CD4-positive, alpha-beta memory T cell (primary cell): Measurements from ENCODE around the gene CROCC2. TPM values are rescaled to one million over a fixed set of nuclear protein-coding genes. Genes with fewer than 3 reads are reported as not detected.

Experiments
- CTCF ChIA-PET: fragments of 350-600 bp; sonication (Branson Sonifier 250); formaldehyde crosslinking; loops from one replicate; lab custom pipeline; 2021; ENCODE audit warnings: inconsistent platforms; ENCODE audit not compliant: partially characterized antibody; lab: Charles Lee
- POLR2A ChIA-PET: fragments of 350-600 bp; sonication (Branson Sonifier 250); formaldehyde crosslinking; loops from one replicate; lab custom pipeline; 2021; ENCODE audit not compliant: partially characterized antibody; lab: Charles Lee
- DNase-seq, 5 donors: peaks; one replicate each; pipeline versions ENCODE4 v3.0.0 to v3.0.0-alpha.2; 2020 to 2022; ENCODE audit warnings: mixed read lengths in 1 of 5
- H3K27ac ChIP-seq: one replicate; pipeline ENCODE4 v1.7.0; 2013; ENCODE audit warnings: low read depth, low read length
- H3K27me3 ChIP-seq: 2 replicates; pipeline ENCODE4 v1.7.0; 2013; ENCODE audit warnings: mild to moderate bottlenecking, low read length, moderate library complexity; ENCODE audit not compliant: insufficient read depth
- H3K36me3 ChIP-seq: 2 replicates; pipeline ENCODE4 v1.7.0; 2013; ENCODE audit warnings: mild to moderate bottlenecking, low read length, moderate library complexity; ENCODE audit not compliant: insufficient read depth
- H3K4me1 ChIP-seq: 2 replicates; pipeline ENCODE4 v1.7.0; 2013; ENCODE audit warnings: mild to moderate bottlenecking, low read length, moderate library complexity; ENCODE audit not compliant: insufficient read depth
- H3K4me3 ChIP-seq, 2 donors: one replicate each; pipeline ENCODE4 v1.7.0; 2013; ENCODE audit warnings: low read length in 2 of 2, mild to moderate bottlenecking in 1 of 2
- H3K9me3 ChIP-seq, 2 donors: one replicate each; pipeline ENCODE4 v1.7.0; 2013; ENCODE audit warnings: low read length in 2 of 2, control low read depth in 1 of 2; ENCODE audit not compliant: control insufficient read depth in 1 of 2
- H3K27ac Mint-ChIP-seq, 7 donors: one replicate each; pipeline ENCODE4 v1.8.0; 2020 to 2021; ENCODE audit warnings: mixed read lengths in 7 of 7, mild to moderate bottlenecking in 6 of 7, inconsistent platforms in 3 of 7, moderate library complexity in 3 of 7
- H3K27me3 Mint-ChIP-seq, 2 donors: one replicate each; pipeline ENCODE4 v1.8.0; 2020 to 2021; ENCODE audit warnings: mixed read lengths in 2 of 2
- H3K36me3 Mint-ChIP-seq, 2 donors: one replicate each; pipeline ENCODE4 v1.8.0; 2020 to 2021; ENCODE audit warnings: mixed read lengths in 2 of 2, inconsistent platforms in 1 of 2, mild to moderate bottlenecking in 1 of 2
- H3K4me1 Mint-ChIP-seq, 4 donors: one replicate each; pipeline ENCODE4 v1.8.0; 2020 to 2021; ENCODE audit warnings: mixed read lengths in 4 of 4, mild to moderate bottlenecking in 1 of 4
- H3K4me3 Mint-ChIP-seq, 8 donors: one replicate each; pipeline ENCODE4 v1.8.0; 2020 to 2021; ENCODE audit warnings: mixed read lengths in 8 of 8, mild to moderate bottlenecking in 7 of 8, moderate library complexity in 6 of 8, inconsistent platforms in 3 of 8
- H3K9me3 Mint-ChIP-seq, 8 donors: one replicate each; pipeline ENCODE4 v1.8.0; 2020 to 2021; ENCODE audit warnings: mixed read lengths in 8 of 8, mild to moderate bottlenecking in 5 of 8, inconsistent platforms in 3 of 8, moderate library complexity in 1 of 8
- intact Hi-C: fragments of 100-400 bp; cut with micrococcal nuclease; formaldehyde crosslinking; loops from one replicate; pipeline ENCODE4 v1.15.1; 2023
- polyA plus RNA-seq, 2 donors: library from polyadenylated mRNA; unstranded; fragments of 300-500 nt; fragmentation: Illumina TruSeq; gene quantifications; one replicate each; pipeline ENCODE4 v1.2.3, GENCODE V29; 2021
- total RNA-seq, 2 experiments: library from RNA; stranded (reverse); gene quantifications; one replicate each; pipeline ENCODE4 v1.2.3, GENCODE V29; 2021

CROCC2 gene
- total and polyA plus RNA-seq, 4 experiments from 2014 or later = not detected

GRCh38 chr2:240929364-240930095 is 23.4 kb downstream of the CROCC2 start:
- intact Hi-C loops = no loop called here
- no peak overlapping the region for H3K4me3 Mint-ChIP-seq
- H3K27me3 ChIP-seq = no peaks in the 10 kb centered on the region
- H3K36me3 ChIP-seq = no peaks in the 10 kb centered on the region
- H3K27ac ChIP-seq = no peak overlapping the region
- ChIA-PET CTCF (no interaction called here), POLR2A (no interaction called here)
- no peak overlapping the region for H3K27ac Mint-ChIP-seq
- DNase-seq = no peak
- no peaks in the 10 kb centered on the region for H3K4me1 Mint-ChIP-seq
- H3K9me3 ChIP-seq = no peaks in the 10 kb centered on the region
- no peak overlapping the region for H3K4me3 ChIP-seq
- peaks cover 0 to 2% (median 0%) of the 10 kb centered on the region in 8 donors for H3K9me3 Mint-ChIP-seq
- H3K27me3 Mint-ChIP-seq = peaks cover 2 to 8% of the 10 kb centered on the region in 2 donors
- H3K36me3 Mint-ChIP-seq = no peaks in the 10 kb centered on the region
- no peaks in the 10 kb centered on the region for H3K4me1 ChIP-seq

DNA sequence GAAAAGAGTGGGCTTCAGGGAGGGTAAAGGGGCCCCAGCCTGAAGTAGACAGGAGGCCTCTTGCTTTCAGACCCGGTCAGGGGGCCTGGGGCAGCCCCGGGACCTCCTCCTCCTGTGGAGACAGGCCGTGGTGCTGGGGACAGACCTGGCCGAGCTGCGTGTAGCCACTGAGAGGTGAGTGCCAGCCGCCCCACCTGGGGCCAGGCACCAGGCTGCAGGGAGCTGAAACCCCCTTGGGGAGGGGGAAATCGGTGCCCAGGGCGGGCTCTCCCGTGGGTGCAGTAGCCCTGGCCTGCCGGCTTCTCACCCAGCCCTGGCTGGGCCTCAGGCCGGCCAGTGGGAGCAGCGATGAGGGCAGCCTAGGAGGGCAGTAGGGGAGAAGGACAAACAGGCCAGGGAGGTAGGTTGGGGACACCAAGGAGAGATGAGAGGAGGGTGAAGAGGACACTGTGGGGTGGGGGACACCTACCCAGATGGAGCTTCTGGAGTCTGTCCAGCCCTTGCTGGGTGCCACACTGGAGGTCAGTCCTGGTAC is 24.0 kb downstream of the CROCC2 start:
- intact Hi-C loops = no loop called here
- ChIA-PET POLR2A (no interaction called here), CTCF (no interaction called here)
- Mint-ChIP-seq H3K9me3 (peaks cover 0 to 2% (median 0%) of the 10 kb centered on the region in 8 donors), H3K27me3 (peaks cover 2 to 8% of the 10 kb centered on the region in 2 donors), H3K4me1 (no peaks in the 10 kb centered on the region), H3K27ac (no peak overlapping the region), H3K36me3 (no peaks in the 10 kb centered on the region), H3K4me3 (no peak overlapping the region)
- H3K4me1 ChIP-seq = no peaks in the 10 kb centered on the region
- H3K27ac ChIP-seq = no peak overlapping the region
- no peak overlapping the region for H3K4me3 ChIP-seq
- H3K27me3 ChIP-seq = no peaks in the 10 kb centered on the region
- no peaks in the 10 kb centered on the region for H3K9me3 ChIP-seq
- no peak for DNase-seq
- no peaks in the 10 kb centered on the region for H3K36me3 ChIP-seq

GRCh38 chr2:240930631-240931318 is 24.6 kb downstream of the CROCC2 start:
- H3K9me3 Mint-ChIP-seq = peaks cover 0 to 2% (median 0%) of the 10 kb centered on the region in 8 donors
- Histone ChIP-seq H3K27me3 (no peaks in the 10 kb centered on the region), H3K36me3 (no peaks in the 10 kb centered on the region), H3K4me1 (no peaks in the 10 kb centered on the region), H3K9me3 (no peaks in the 10 kb centered on the region), H3K27ac (no peak overlapping the region), H3K4me3 (no peak overlapping the region)
- intact Hi-C loops = no loop called here
- peaks cover 0 to under 1% of the 10 kb centered on the region in 2 donors for H3K36me3 Mint-ChIP-seq
- H3K4me3 Mint-ChIP-seq = no peak overlapping the region
- H3K27ac Mint-ChIP-seq = no peak overlapping the region
- peaks cover 2 to 8% of the 10 kb centered on the region in 2 donors for H3K27me3 Mint-ChIP-seq
- no peak for DNase-seq
- CTCF ChIA-PET = no interaction called here
- H3K4me1 Mint-ChIP-seq = no peaks in the 10 kb centered on the region
- POLR2A ChIA-PET = no interaction called here

DNA sequence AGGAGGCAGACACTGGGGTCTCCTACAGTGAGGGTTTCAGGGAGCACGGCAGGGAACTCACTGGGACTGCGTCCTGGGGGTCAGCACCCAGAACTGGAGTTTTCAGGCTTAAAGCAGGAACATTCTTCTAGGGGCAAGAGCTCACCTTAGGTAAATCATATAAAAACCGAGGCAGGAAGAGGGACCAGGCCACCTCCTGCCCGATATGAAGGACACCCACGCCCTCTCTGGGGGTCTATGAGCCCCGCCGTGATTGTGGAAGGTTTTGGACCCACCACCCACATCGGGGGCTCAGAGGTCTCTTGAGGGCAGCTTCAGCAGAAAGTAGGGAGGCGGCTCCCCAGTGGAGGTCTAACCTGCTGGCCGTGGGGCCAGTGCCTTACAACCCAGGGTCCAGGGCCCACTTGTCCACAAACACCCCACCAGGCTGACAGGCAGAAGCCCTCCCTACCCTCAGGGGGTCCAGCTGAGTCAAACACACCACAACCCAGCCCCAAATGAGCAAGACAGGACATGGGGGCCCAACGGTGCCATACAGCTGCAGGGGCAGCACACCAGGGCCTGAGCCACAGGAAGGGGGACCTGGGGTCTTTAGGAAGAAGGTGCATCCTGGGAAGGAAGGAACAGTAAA is 25.3 kb downstream of the CROCC2 start:
- ChIA-PET CTCF (no interaction called here), POLR2A (no interaction called here)
- Histone ChIP-seq H3K36me3 (no peaks in the 10 kb centered on the region), H3K4me1 (no peaks in the 10 kb centered on the region), H3K9me3 (no peaks in the 10 kb centered on the region), H3K27me3 (no peaks in the 10 kb centered on the region), H3K27ac (no peak overlapping the region), H3K4me3 (no peak overlapping the region)
- peaks cover 0 to 3% of the 10 kb centered on the region in 2 donors for H3K36me3 Mint-ChIP-seq
- no peaks in the 10 kb centered on the region for H3K4me1 Mint-ChIP-seq
- H3K27ac Mint-ChIP-seq = no peak overlapping the region
- peaks cover 0 to 8% (median 5%) of the 10 kb centered on the region in 8 donors for H3K9me3 Mint-ChIP-seq
- intact Hi-C loops = no loop called here
- peaks cover 2 to 8% of the 10 kb centered on the region in 2 donors for H3K27me3 Mint-ChIP-seq
- DNase-seq = no peak
- H3K4me3 Mint-ChIP-seq = no peak overlapping the region

GRCh38 chr2:240932001-240932723 is 26.0 kb downstream of the CROCC2 start:
- H3K4me3 ChIP-seq = no peak overlapping the region
- H3K27me3 Mint-ChIP-seq = peaks cover 2 to 6% of the 10 kb centered on the region in 2 donors
- H3K4me1 Mint-ChIP-seq = no peaks in the 10 kb centered on the region
- intact Hi-C loops = no loop called here
- peaks cover 0 to 15% (median 11%) of the 10 kb centered on the region in 8 donors for H3K9me3 Mint-ChIP-seq
- no peaks in the 10 kb centered on the region for H3K4me1 ChIP-seq
- no peaks in the 10 kb centered on the region for H3K36me3 ChIP-seq
- peaks cover 0 to 3% of the 10 kb centered on the region in 2 donors for H3K36me3 Mint-ChIP-seq
- no peak overlapping the region for H3K4me3 Mint-ChIP-seq
- no peak overlapping the region for H3K27ac ChIP-seq
- CTCF ChIA-PET = no interaction called here
- POLR2A ChIA-PET = no interaction called here
- no peak for DNase-seq
- H3K27ac Mint-ChIP-seq = no peak overlapping the region
- H3K27me3 ChIP-seq = no peaks in the 10 kb centered on the region
- no peaks in the 10 kb centered on the region for H3K9me3 ChIP-seq

DNA sequence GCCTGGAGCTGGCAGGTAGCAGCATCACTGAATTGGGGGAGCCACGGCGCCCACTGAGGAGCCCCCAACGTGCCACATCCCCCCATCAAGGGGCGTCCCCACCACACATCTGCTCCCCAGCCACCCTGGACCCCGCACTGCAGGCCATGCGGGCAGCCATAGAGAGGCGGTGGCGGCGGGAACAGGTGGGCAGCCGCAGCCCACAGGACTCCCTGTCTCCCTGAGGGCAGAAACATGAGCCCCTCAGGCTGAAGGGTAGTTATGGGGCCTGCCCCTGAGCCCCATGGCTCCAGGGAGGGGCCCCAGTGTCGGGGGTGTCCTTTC is 26.6 kb downstream of the CROCC2 start:
- peaks cover 0 to 19% (median 13%) of the 10 kb centered on the region in 8 donors for H3K9me3 Mint-ChIP-seq
- H3K4me3 Mint-ChIP-seq = no peak overlapping the region
- H3K4me1 Mint-ChIP-seq = no peaks in the 10 kb centered on the region
- no peaks in the 10 kb centered on the region for H3K9me3 ChIP-seq
- no peaks in the 10 kb centered on the region for H3K4me1 ChIP-seq
- CTCF ChIA-PET = no interaction called here
- peaks cover 2 to 6% of the 10 kb centered on the region in 2 donors for H3K27me3 Mint-ChIP-seq
- H3K36me3 ChIP-seq = no peaks in the 10 kb centered on the region
- intact Hi-C loops = no loop called here
- no peak overlapping the region for H3K4me3 ChIP-seq
- H3K36me3 Mint-ChIP-seq = peaks cover 0 to 3% of the 10 kb centered on the region in 2 donors
- H3K27me3 ChIP-seq = no peaks in the 10 kb centered on the region
- no peak overlapping the region for H3K27ac Mint-ChIP-seq
- POLR2A ChIA-PET = no interaction called here
- H3K27ac ChIP-seq = no peak overlapping the region
- DNase-seq = no peak
